ENCODE results near the gene DCLRE1C.
"Not testable (repeated sequence)": the region's sequence is repeated elsewhere in the genome, so short reads cannot be mapped to it uniquely, and the experiment has no call there.

Gene DCLRE1C

DNA sequence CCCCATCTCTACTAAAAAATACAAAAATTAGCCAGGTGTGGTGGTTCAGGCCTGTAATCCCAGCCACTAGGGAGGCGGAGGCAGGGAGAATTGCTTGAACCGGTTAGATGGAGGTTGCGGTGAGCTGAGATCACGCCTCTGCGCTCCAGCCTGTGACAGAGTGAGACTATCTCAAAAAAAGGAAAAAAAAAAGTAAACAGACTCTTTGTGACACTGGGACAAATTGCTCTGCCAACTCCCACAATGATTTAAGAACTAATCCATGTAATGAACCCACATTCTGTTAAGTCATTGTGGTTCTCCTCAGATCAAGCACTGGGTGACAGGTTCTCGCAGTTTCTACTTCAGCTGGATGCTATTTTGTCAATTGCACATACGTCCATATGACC, 11.0 kb downstream of the DCLRE1C start:
- not testable (repeated sequence) for DNase-seq

DNA sequence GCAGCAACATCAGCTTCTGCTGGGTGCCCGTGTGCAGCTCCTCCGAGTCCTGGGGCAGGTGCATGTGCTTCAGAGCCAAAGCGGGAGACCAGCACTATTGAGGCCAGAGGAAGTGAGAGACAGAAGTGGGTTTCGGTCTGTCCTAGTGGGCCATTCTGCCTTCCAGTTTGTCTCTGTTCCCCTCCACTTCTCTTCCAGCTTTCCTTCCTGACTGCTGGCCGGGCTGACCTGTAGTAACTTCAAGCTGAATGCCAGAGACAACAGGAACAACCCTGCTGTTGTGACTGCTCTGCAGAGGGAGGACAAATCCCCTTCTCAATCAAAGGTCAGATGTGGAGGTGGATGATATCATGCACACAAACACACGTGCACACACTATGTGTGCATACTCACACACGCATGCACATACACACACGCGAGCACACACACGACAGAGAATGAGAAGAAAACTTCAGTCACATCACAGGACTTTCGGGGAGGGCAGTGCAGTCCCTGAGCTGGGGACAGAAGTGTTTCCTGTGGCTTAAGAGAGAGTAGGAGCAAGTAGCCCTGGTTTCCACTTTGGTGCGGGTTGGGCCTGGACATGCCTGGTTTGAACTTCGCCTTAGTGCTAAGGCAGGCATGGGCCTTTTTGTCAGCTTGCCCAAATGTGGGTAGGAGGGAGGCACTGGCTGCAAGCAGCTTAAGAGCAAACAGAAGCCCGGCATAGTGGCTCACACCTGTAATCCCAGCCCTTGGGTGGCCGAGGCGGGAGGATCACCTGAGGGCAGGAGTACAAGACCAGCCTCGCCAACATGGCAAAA, 11.5 kb downstream of the DCLRE1C start:
- peak; percentile 76 for DNase-seq

DNA sequence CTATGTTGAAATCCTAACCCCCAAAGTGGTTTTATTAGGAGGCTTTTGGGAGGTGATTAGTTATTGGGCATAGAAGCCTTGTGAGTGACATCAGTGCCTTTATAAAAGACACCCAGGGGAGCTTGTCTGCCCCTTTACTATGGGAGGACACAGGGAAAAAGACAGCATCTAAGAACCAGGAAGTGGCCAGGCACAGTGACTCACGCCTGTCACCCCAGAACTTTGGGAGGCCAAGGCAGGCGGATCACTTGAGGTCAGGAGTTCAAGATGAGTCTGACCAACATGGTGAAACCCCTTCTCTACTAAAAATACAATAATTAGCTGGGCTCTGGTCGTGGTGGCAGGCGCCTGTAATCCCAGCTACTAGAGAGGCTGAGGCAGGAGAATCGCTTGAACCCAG, 14.9 kb downstream of the DCLRE1C start:
- DNase-seq = not testable (repeated sequence)

DNA sequence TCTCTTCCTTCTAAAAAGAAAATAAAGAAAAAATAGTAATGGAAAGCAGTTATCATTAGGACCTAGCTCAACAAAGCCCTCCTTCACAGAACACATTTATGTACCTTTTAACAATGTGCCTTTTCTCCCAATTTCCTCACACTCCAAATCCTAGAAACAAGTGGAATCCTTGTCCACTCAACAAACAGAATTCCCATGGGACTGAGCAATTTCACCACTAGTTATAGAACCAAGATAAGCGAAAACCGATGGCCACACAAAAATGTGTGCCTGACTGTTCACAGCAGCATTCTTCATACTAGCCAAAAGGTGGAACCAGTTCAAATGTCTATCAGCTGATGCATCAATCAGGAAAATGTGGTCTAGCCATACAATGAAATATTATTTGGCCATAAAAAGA, 17.3 kb downstream of the DCLRE1C start:
- DNase-seq = no peak

DNA sequence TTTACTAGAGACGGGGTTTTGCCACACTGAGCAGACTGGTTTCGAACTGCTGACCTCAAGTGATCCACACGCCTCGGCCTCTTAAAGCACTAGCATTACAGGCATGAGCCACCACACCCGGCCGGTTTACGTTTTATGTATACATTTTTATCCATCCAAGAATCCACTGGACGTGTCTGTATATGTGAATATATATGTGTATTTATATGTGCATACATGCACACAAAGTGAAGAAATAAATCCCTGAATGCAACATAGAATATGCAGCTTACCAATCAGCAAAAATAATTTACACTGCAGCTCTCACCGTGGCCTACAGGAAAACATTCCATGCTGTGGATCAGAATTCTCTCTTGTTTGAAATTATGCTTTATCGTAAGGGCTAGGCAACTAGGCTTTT, 23.3 kb downstream of the DCLRE1C start:
- DNase-seq = no peak

DNA sequence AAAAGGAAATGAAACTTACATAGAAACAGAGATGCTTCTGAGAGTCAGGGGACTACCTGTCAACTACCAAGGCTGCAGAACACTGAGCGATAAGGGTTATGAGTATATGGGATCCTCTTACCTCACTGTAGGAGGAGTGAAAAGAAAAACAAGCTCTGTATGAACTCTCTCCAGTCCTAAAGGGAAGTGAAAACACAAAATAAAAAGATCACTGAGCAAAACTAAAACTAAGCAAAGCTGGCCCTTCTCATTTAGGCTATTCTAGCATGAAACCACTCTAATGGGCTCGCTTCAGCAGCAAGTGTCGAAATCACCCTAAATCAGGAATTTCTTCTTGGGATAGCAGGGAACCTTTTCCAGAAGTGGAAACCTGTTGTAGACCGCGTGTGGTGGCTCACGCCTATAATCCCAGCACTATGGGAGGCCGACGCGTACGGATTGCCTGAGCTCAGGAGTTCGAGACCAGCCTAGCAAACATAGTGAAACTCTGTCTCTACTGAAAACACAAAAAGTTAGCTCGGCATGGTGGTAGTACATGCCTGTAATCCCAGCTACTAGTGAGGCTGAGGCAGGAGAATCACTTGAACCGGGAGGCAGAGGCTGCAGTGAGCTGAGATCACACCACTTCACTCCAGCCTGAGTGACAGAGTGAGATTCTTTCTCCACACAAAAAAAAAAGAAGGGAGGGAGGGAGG, 27.0 kb downstream of the DCLRE1C start:
- DNase-seq = no peak

DNA sequence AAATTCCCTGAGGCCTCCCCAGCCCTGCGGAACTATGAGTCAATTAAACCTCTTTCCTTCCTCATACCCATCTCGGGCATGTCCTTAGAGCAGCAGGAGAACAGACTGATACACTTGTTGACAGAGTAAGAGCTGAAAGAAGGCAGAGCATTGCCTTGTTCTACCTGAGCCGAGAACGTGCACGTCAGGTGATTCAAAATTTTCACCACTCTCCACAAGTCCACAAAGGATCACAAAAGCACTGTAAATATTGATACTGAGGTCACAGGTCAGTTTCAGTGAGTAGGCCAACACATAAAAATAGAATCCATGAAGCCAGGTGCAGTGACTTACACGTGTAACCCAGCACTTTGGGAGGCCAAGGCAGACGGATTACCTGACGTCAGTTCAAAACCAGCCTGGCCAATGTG, 27.8 kb downstream of the DCLRE1C start:
- no peak for DNase-seq

DNA sequence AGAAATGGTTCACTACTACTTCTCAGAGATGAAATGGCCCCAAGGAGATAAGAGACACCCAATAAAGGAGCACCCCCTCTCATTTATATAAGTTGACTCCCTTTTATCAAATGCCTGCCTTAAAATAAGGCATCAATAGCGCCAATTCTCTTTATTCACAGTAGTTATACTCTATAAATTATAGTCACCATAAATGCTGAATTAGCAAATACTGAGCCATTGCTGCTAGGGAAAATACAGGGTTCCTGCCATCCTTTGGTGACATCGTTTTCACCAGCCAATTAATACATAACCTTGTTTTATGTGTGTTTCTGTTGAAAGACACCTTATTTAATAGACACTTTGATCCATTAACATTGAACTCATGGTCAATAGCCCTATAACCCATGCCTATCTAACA, 28.6 kb downstream of the DCLRE1C start:
- DNase-seq = no peak

DNA sequence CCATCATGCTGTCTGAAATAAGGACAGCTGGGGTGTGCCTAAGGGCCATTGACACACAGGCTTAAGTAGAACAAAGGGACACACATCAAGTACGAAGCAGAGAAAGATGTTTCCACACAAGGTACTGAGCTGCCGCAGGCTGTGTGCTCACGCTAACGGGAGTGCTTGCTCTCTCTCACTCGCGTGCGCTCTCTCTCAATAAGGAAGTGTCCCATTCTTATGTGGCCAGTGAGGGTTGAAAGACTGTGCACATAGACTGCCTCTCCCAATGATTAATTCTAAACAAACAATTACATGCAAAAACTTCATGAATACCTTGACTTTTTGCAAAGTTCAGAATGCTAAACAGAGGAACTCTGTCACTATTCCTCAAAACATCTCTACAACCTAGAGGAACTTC, 29.9 kb downstream of the DCLRE1C start:
- DNase-seq = no peak

DNA sequence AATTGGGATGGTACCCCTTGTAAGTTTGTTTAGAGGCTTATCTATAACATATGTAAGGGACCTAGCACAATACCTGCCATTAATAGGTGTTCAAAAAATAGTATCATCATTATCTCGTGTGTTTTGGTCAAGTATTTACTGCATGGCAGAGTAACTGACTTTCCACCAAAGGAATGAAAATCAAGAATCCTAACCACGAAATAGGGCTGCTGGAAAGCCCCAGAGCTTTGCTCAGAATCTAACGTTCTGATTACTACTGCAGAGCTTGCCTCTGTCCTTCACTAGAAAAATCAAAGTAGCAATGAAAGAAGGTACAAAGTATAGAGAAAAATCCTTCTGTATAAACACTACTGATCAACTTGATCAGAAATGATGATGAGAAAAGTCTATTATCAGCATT, 34.9 kb downstream of the DCLRE1C start:
- no peak for DNase-seq

DNA sequence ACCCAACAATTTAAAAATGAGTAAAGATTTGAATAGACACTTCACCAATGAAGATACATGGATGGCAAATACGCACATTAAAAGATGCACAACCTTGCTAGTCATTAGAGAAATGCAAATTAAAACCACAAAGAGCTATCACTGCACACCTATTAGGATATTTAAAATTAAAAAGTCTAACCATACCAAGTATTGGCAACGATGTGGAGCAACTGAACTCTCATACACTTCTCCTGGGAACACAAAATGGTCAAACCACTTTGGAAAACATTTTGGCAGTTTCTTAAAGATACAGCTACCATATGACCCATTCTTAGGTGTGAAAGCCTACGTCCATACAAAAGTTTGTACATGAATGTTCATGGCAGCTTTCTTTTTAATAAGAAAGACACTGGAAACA, 36.1 kb downstream of the DCLRE1C start:
- no peak for DNase-seq

DNA sequence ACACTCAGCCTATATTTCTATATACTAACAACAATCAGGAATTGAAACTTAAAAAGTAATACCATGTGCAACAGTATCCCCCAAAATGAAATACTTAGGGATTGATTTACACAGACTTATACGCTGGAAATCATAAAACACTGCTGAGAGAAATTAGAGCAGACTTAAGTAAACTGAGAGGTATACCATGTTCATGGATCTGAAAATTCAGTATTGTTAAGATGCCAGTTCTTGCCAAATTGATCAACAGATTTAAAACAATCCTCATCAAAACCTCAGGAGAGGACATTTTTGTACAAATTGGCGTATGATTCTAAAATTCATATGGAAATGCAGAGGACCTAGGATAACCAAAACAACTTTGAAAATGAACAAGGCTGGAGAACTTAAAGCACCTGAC, 37.3 kb downstream of the DCLRE1C start:
- DNase-seq = no peak

DNA sequence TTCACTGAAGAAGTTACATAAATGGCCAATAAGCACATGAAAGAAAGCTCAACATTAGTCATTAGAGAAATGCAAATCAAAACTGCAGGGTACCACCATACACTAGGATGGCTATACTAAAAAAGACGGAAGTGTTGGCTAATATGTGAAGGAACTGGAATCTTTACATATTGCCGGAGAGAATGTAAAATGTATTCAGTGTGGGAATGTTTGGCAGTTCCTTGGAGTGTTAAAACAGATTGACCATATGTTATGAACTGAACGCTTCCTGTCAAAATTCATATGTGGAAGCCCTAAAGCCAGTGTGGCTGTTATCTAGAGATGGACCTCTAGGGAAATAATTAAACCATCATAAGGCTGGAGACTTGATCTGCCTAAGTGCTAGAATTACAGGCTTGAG, 42.1 kb downstream of the DCLRE1C start:
- no peak for DNase-seq

DNA sequence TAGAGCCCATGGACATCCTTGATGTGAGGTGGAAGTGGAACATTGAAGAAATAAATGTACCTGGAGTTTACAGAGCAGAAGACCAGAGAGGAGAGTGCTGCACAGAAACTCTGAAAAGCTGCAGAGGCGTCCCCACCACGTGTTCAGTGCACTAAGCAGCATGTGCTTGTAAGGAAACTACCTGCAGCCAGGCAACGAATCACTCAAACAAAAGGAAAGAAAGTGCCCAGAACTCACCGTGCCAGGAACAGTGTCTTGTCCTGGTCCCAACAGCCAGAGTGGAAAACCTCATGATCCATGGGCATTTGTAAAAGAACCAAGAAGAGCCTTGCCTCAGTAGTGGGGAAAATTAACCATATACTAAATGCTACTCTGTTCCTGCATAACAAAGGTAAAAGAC, 42.9 kb downstream of the DCLRE1C start:
- DNase-seq = no peak

DNA sequence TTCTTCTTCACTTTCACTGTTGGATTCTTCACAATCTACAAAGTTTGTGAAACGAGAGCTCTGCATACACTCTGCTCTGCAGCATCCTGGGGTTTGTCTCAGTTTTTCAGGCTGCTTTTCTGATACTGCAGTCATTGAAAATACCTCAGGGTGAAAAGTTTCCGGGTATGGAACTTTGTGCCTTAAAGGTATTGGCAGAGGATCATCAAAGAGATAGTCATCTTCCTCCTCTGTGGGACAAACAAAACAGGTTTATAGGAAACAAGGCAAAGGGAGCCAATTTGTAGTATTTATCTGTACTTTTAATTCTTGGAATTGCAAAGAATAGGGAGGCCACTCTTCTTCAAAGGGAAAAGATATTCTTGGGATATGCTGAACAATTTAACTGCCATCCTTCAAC, 44.8 kb downstream of the DCLRE1C start:
- DNase-seq = no peak

DNA sequence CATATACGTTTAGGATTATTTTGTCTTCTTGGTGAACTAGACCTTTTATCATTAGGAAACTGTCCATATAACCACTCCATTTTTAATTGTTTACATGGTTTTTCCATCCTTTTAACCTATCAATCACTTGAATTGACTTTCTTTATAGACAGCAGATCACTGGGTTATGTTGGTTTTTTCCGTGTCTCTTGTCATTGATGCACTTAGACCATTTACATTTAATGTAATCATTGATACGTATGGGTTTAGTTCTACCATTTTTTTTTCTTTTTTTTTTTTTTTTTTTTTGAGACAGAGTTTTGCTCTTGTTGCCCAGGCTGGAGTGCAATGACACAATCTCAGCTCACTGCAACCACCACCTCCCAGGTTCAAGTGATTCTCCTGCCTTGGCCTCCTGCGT, 46.3 kb downstream of the DCLRE1C start:
- not testable (repeated sequence) for DNase-seq

DNA sequence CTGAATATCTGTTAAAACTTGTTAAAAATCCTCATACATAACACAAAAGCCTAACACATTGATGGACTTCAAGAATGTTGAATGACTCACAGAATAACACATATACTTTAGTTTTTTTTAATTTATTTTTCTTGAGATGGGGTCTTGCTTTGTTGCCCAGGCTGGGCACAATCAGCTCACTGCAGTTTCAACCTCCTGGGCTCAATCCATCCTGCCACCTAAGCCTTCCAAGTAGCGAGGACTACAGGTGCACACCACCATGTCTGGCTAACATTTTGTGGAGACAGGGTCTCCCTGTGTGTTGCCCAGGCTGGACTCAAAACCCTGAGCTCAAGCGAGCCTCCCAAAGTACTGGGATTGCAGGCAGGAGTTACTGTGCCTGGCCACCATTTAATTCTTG, 47.1 kb downstream of the DCLRE1C start:
- no peak for DNase-seq

DNA sequence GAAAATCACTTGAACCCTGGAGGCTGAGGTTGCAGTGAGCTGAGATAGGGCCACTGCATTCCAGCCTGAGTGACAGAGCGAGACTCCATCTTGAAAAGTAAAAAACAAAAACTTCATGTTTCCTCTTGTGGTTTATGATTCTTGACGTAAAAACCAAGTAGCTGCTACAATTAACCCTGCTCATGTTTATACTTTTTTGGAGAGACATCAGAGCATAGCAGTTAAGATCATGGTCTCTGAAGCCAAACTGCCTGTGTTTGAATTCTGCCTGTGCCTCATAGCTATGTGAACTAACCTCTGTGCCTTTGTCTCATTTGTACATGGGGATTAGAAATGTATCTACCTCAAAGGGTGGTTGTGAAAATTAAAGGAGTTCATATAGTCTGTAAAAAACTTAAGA, 48.0 kb downstream of the DCLRE1C start:
- no peak for DNase-seq

DNA sequence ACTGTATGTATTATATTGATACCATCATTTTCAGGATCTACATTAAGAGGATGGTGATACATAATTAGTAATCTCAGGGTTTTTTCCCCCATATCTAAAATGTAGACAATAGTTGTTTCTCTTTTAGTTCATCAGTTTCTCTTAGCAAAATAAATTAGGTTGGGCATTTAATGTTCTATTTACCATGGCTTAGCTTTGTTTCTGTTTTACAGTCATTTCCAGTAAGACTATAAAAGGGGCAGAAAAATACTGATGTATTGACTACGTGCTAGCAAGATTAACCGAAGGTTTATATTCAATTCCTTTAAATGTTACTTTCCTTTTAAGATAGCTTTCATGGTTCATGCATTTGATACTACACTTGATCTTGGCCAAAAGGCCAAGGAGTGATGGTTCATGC, 49.0 kb downstream of the DCLRE1C start:
- DNase-seq = no peak

DNA sequence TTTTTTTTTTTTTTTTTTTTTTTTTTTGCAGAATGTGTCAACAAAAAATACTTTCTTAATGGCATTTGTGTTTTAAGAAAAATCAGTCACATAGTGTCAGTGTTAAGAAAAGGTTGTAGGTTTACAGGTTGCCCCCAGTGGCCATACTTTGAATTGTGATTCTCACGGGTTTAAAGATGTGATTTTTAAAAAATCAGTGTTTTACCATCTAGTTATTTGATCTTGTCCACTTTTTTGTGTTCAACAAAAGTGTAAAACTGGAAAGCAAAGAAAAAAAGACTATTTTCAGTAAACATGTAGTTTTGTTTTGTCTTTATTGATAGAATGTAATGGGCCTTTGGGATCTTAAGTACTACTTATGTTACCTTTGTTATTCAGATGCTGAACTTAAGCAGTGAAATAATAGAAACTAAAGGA, 49.6 kb downstream of the DCLRE1C start:
- peak; percentile 41 for DNase-seq

DNA sequence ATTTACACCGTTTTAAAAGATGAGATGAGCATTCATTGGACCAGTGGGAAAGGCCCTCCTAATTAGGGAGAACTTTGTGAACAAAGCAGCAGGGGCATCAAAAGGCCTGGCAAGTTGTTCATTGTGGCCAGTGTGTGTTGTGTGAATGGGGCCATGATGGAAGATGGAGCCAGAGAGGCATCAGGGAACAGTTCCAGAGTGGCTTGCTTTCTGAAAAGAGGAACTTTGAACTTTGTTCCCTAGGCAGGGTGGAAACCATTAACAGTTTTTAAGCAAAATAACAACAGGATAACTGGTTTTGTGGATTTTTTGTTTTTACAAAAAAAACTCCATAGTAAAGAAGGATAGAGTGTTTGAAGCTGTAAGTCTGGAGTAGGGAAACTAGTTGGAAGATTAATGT, 62.7 kb downstream of the DCLRE1C start:
- no peak for DNase-seq

DNA sequence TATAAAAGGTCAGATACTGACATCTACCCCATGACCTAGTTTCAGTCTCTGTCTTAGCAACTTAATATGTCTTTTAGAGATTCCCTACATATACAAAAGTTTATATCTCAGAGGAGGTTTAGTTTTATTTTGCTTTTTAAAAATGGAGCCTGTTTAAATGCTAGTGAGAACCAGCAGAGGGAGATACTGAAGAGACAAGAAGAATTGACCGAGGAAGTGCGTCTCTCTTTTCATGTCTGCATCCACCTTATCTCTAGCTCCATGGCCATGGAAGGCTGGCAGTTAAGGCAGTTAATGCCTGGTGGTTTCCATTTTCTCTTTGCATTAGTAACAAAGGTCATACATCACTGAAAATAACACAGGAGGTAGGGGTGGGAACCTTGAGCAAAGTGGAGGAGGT, 64.6 kb downstream of the DCLRE1C start:
- DNase-seq = no peak

DNA sequence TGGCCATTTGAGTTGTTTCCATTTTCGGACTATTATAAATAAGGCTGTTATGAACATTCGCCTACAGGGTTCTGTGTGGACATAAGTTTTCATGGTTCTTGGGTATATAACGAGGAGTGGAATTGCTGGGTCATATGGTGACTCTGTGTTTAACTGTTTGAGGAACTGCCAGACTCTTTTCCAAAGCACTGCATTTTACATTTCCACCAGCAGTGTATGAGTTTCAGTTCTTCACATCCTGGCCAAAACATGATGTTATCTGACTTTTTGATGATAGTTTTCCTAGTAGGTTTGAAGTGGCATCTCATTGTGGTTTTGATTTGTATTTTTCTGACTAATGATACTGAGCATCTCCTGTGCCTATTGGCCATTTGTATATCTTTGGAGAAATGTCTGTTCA, 69.8 kb downstream of the DCLRE1C start:
- DNase-seq = no peak

DNA sequence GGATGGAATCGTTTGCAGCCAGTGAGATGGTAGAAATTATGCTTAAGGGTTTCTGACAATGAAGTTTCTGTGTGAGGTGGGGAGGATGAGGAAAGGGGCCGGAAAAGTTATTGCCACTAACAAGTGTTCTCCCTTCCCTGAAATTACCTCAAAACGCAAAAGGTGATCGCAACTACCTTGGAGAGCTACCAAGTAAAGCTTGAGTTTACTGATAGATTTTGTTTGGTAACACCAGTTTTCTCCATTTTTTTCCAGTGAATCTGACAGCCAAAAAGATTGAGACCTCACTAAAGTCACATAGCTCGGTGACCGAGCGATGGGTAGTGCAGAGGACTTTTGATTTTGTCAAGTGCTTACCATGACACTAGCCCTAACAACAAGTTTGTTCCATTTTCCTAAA, 73.7 kb downstream of the DCLRE1C start:
- no peak for DNase-seq

DNA sequence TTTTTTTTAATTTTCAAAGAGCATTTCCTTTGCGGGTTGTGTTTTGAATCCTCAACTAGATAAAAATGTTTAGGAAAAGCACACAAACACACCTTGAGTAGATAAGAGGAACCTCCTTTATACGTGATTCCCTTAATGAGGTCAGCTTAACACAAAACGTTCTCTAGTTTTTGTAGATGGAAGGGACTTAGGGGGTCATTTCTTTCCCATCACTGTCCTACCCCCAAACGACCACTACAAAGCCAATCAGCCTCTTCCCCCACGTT, 74.0 kb downstream of the DCLRE1C start:
- DNase-seq = no peak

All from RPMI8226 (cell line).